ENCODE results near the gene LRG1.

DNA sequence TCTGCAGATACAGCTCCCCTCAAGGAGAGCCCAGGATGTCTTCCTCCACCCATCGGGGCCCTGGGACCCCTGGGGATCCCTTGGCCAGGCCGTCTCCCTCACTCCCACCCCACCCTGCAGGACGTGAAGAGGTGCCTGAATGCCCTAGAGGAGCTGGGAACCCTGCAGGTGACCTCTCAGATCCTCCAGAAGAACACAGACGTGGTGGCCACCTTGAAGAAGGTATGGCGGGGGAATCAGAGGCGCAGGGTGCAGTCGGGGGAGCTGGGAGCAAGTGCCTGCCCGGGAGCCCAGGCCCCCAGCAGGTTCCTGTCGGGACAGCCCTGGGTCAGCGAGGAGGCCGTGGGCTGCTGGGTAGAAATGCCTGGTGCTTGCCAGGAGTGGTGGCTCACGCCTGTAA is 41.1 kb downstream of the LRG1 start:
- TF ChIP-seq, protein P1, sequence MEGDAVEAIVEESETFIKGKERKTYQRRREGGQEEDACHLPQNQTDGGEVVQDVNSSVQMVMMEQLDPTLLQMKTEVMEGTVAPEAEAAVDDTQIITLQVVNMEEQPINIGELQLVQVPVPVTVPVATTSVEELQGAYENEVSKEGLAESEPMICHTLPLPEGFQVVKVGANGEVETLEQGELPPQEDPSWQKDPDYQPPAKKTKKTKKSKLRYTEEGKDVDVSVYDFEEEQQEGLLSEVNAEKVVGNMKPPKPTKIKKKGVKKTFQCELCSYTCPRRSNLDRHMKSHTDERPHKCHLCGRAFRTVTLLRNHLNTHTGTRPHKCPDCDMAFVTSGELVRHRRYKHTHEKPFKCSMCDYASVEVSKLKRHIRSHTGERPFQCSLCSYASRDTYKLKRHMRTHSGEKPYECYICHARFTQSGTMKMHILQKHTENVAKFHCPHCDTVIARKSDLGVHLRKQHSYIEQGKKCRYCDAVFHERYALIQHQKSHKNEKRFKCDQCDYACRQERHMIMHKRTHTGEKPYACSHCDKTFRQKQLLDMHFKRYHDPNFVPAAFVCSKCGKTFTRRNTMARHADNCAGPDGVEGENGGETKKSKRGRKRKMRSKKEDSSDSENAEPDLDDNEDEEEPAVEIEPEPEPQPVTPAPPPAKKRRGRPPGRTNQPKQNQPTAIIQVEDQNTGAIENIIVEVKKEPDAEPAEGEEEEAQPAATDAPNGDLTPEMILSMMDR (conservative IDR thresholded peaks at IDR 0.05; ENCODE audit: low read depth in 2 of 2): no peak
- TF ChIP-seq, protein P2, sequence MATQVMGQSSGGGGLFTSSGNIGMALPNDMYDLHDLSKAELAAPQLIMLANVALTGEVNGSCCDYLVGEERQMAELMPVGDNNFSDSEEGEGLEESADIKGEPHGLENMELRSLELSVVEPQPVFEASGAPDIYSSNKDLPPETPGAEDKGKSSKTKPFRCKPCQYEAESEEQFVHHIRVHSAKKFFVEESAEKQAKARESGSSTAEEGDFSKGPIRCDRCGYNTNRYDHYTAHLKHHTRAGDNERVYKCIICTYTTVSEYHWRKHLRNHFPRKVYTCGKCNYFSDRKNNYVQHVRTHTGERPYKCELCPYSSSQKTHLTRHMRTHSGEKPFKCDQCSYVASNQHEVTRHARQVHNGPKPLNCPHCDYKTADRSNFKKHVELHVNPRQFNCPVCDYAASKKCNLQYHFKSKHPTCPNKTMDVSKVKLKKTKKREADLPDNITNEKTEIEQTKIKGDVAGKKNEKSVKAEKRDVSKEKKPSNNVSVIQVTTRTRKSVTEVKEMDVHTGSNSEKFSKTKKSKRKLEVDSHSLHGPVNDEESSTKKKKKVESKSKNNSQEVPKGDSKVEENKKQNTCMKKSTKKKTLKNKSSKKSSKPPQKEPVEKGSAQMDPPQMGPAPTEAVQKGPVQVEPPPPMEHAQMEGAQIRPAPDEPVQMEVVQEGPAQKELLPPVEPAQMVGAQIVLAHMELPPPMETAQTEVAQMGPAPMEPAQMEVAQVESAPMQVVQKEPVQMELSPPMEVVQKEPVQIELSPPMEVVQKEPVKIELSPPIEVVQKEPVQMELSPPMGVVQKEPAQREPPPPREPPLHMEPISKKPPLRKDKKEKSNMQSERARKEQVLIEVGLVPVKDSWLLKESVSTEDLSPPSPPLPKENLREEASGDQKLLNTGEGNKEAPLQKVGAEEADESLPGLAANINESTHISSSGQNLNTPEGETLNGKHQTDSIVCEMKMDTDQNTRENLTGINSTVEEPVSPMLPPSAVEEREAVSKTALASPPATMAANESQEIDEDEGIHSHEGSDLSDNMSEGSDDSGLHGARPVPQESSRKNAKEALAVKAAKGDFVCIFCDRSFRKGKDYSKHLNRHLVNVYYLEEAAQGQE (IDR thresholded peaks at IDR 0.05; ENCODE audit: unreplicated experiment): no peak
- no peak for TF ChIP-seq EZH2phosphoT487 (IDR thresholded peaks at IDR 0.05; ENCODE audit: unreplicated experiment)
- no peak for TF ChIP-seq ZNF331 (CRISPR knock-in tag; IDR thresholded peaks at IDR 0.05; ENCODE audit: low read depth)

All from GM23338 (cell line).